ENCODE measurements around the gene CDH23.

Gene CDH23

GRCh38 chr10:71767420-71768035 is 370.8 kb downstream of the CDH23 start:
- FAIRE-seq: no peak

- FAIRE-seq: no peak
Measured at GRCh38 chr10:71769279-71769823, 372.6 kb downstream of the CDH23 start.

GRCh38 chr10:71770255-71770654 is 373.5 kb downstream of the CDH23 start:
- FAIRE-seq: no peak

- no peak for FAIRE-seq
Measured at GRCh38 chr10:71770789-71771188, 374.1 kb downstream of the CDH23 start.

- FAIRE-seq: no peak
Measured at GRCh38 chr10:71771204-71771603, 374.5 kb downstream of the CDH23 start.

GRCh38 chr10:71771821-71772617 is 375.3 kb downstream of the CDH23 start:
- no peak for FAIRE-seq

- FAIRE-seq: no peak
Measured at GRCh38 chr10:71772832-71773220, 376.1 kb downstream of the CDH23 start.

- FAIRE-seq: no peak
Measured at GRCh38 chr10:71773221-71773971, 376.7 kb downstream of the CDH23 start, which contains the start of gene VSIR. VSIR (minus strand) TSS chr10:71773520; CDS start chr10:71773439, 81 bp downstream.

- no peak for FAIRE-seq
Measured at GRCh38 chr10:71774916-71775702, 378.4 kb downstream of the CDH23 start.

- FAIRE-seq: no peak
Measured at GRCh38 chr10:71776481-71776925, 379.8 kb downstream of the CDH23 start.

GRCh38 chr10:71777213-71777985 is 380.7 kb downstream of the CDH23 start:
- FAIRE-seq: no peak

- FAIRE-seq: no peak
Measured at GRCh38 chr10:71778071-71778825, 381.5 kb downstream of the CDH23 start.

- FAIRE-seq: no peak
Measured at GRCh38 chr10:71779641-71780040, 382.9 kb downstream of the CDH23 start.

- no peak for FAIRE-seq
Measured at GRCh38 chr10:71780156-71780555, 383.4 kb downstream of the CDH23 start.

GRCh38 chr10:71780719-71781118 is 384.0 kb downstream of the CDH23 start:
- FAIRE-seq: no peak

- no peak for FAIRE-seq
Measured at GRCh38 chr10:71782221-71782916, 385.6 kb downstream of the CDH23 start.

- no peak for FAIRE-seq
Measured at GRCh38 chr10:71782917-71783490, 386.3 kb downstream of the CDH23 start.

- FAIRE-seq: no peak
Measured at GRCh38 chr10:71783917-71784678, 387.4 kb downstream of the CDH23 start.

GRCh38 chr10:71784679-71785272 is 388.1 kb downstream of the CDH23 start:
- no peak for FAIRE-seq
